HEK293 (cell line): ENCODE data around the gene GPR162.

Experiments used
- CTCF ChIA-PET: fragments of 350-600 bp; formaldehyde crosslinking; extraction: SDS; loops from one replicate; lab custom pipeline; 2021; ENCODE audit warnings: antibody characterized with exemption; lab: Yijun Ruan, JAX
- POLR2A ChIA-PET: fragments of 300-600 bp; formaldehyde crosslinking; extraction: SDS; loops from one replicate; lab custom pipeline; 2020; ENCODE audit warnings: antibody characterized with exemption, inconsistent platforms; lab: Yijun Ruan, JAX
- H3K27ac ChIP-seq: fragments of 200-500 bp; sonication (Bioruptor generic); 2 replicates; pipeline ENCODE4 v1.5.1; 2014; ENCODE audit warnings: low read depth, low read length, control low read depth, inconsistent platforms; ENCODE audit errors: extremely low read depth
- H3K36me3 ChIP-seq, 2 experiments: fragments of 200-500 bp in 1 of 2; sonication (Bioruptor generic) in 1 of 2; 1 replicate in 1 of 2; 2 replicates in 1 of 2; pipeline ENCODE4 v1.5.1; 2014 to 2017; ENCODE audit warnings: inconsistent platforms in 2 of 2, low read length in 2 of 2; ENCODE audit not compliant: control insufficient read depth in 2 of 2, insufficient read depth in 1 of 2
- H3K4me1 ChIP-seq: fragments of 200-500 bp; sonication (Bioruptor generic); 2 replicates; pipeline ENCODE4 v1.5.1; 2014; ENCODE audit warnings: mild to moderate bottlenecking, low read length, inconsistent platforms; ENCODE audit not compliant: control insufficient read depth, insufficient read depth
- H3K4me3 ChIP-seq: 2 replicates; pipeline ENCODE4 v1.5.1; 2011; ENCODE audit warnings: low read depth, mild to moderate bottlenecking, control low read depth, low read length, moderate library complexity
- H3K9me3 ChIP-seq: fragments of 200-500 bp; sonication (Bioruptor generic); 2 replicates; pipeline ENCODE4 v1.5.1; 2014; ENCODE audit warnings: low read depth, low read length, inconsistent platforms; ENCODE audit not compliant: control insufficient read depth, insufficient read depth
- GLI2 ChIP-seq: fragments of 450-650 bp; formaldehyde crosslinking; IDR thresholded peaks from 2 replicates; pipeline ENCODE4; 2017; ENCODE audit warnings: missing biosample characterization, missing genetic modification characterization, low read depth, borderline replicate concordance
- GLI4 ChIP-seq: fragments of 450-650 bp; formaldehyde crosslinking; IDR thresholded peaks from 2 replicates; pipeline ENCODE4 v1.5.1; 2016; ENCODE audit warnings: missing biosample characterization, missing genetic modification characterization
- HOXC10 ChIP-seq: sonication (generic); formaldehyde crosslinking; IDR thresholded peaks from 2 replicates; pipeline ENCODE4 v1.8.1; 2023; ENCODE audit warnings: mild to moderate bottlenecking, missing genetic modification reagents
- SP2 ChIP-seq: fragments of 450-650 bp; formaldehyde crosslinking; IDR thresholded peaks from 2 replicates; pipeline ENCODE4 v1.5.1; 2016; ENCODE audit warnings: missing biosample characterization, missing genetic modification characterization
- ZNF16 ChIP-seq: fragments of 450-650 bp; formaldehyde crosslinking; IDR thresholded peaks from 2 replicates; pipeline ENCODE4 v1.5.1; 2016; ENCODE audit warnings: low read depth, missing biosample characterization, missing genetic modification characterization
- ZNF169 ChIP-seq: fragments of 450-650 bp; formaldehyde crosslinking; IDR thresholded peaks from 2 replicates; pipeline ENCODE4 v1.5.1; 2016; ENCODE audit warnings: missing biosample characterization, missing genetic modification characterization
- ZNF292 ChIP-seq: fragments of 450-650 bp; formaldehyde crosslinking; IDR thresholded peaks from 2 replicates; pipeline ENCODE4 v1.5.1; 2016; ENCODE audit warnings: low read depth, missing biosample characterization, missing genetic modification characterization, borderline replicate concordance
- ZNF362 ChIP-seq: fragments of 450-650 bp; formaldehyde crosslinking; IDR thresholded peaks from 2 replicates; pipeline ENCODE4 v1.5.1; 2016; ENCODE audit warnings: missing biosample characterization, missing genetic modification characterization
- ZNF596 ChIP-seq: fragments of 450-650 bp; IDR thresholded peaks from 2 replicates; pipeline ENCODE4 v1.5.0; 2018; ENCODE audit warnings: missing biosample characterization, mild to moderate bottlenecking, missing genetic modification characterization, moderate library complexity
- ZNF600 ChIP-seq: fragments of 450-650 bp; formaldehyde crosslinking; IDR thresholded peaks from 2 replicates; pipeline ENCODE4 v1.5.1; 2016; ENCODE audit warnings: missing biosample characterization, missing genetic modification characterization
- ZNF639 ChIP-seq: fragments of 450-650 bp; formaldehyde crosslinking; IDR thresholded peaks from 2 replicates; pipeline ENCODE4 v1.5.1; 2016; ENCODE audit warnings: missing biosample characterization, missing genetic modification characterization
- ZSCAN5A ChIP-seq: fragments of 450-650 bp; formaldehyde crosslinking; IDR thresholded peaks from 2 replicates; pipeline ENCODE4 v1.5.1; 2016; ENCODE audit warnings: missing biosample characterization, missing genetic modification characterization
- TF ChIP-seq, protein P1 (sequence below): fragments of 450-650 bp; formaldehyde crosslinking; IDR thresholded peaks from 2 replicates; pipeline ENCODE4 v1.5.1; 2016; ENCODE audit warnings: missing biosample characterization, missing genetic modification characterization
- TF ChIP-seq, protein P2 (sequence below): fragments of 450-650 bp; formaldehyde crosslinking; IDR thresholded peaks from 2 replicates; pipeline ENCODE4 v1.5.1; 2016; ENCODE audit warnings: missing biosample characterization, missing genetic modification characterization
- TF ChIP-seq, protein P3 (sequence below): fragments of 450-650 bp; formaldehyde crosslinking; IDR thresholded peaks from 2 replicates; pipeline ENCODE4 v1.5.1; 2016; ENCODE audit warnings: missing biosample characterization, missing genetic modification characterization
- TF ChIP-seq, protein P4 (sequence below): fragments of 450-650 bp; formaldehyde crosslinking; IDR thresholded peaks from 2 replicates; pipeline ENCODE4 v1.5.1; 2016; ENCODE audit warnings: missing biosample characterization, missing genetic modification characterization
- TF ChIP-seq, protein P5 (sequence below): sonication (generic); formaldehyde crosslinking; IDR thresholded peaks from 2 replicates; pipeline ENCODE4 v1.8.1; 2022; ENCODE audit warnings: mild to moderate bottlenecking, moderate library complexity, missing genetic modification reagents

Gene GPR162

GRCh38 chr12:6823182-6824084 is 1.8 kb downstream of the GPR162 start (continued):
- TF ChIP-seq ZSCAN5A (no peak), ZNF596 (tag by site-specific recombination) (no peak), ZNF362 (no peak), ZNF292 (no peak), SP2 (tag by site-specific recombination) (0 out of 2 replicates have a peak, but pooled peaks have one; percentile 10), GLI4 (tag by site-specific recombination) (no peak), ZNF639 (tag by site-specific recombination) (no peak)
- TF ChIP-seq, protein P1, sequence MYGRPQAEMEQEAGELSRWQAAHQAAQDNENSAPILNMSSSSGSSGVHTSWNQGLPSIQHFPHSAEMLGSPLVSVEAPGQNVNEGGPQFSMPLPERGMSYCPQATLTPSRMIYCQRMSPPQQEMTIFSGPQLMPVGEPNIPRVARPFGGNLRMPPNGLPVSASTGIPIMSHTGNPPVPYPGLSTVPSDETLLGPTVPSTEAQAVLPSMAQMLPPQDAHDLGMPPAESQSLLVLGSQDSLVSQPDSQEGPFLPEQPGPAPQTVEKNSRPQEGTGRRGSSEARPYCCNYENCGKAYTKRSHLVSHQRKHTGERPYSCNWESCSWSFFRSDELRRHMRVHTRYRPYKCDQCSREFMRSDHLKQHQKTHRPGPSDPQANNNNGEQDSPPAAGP (tag by site-specific recombination), result no peak

DNA sequence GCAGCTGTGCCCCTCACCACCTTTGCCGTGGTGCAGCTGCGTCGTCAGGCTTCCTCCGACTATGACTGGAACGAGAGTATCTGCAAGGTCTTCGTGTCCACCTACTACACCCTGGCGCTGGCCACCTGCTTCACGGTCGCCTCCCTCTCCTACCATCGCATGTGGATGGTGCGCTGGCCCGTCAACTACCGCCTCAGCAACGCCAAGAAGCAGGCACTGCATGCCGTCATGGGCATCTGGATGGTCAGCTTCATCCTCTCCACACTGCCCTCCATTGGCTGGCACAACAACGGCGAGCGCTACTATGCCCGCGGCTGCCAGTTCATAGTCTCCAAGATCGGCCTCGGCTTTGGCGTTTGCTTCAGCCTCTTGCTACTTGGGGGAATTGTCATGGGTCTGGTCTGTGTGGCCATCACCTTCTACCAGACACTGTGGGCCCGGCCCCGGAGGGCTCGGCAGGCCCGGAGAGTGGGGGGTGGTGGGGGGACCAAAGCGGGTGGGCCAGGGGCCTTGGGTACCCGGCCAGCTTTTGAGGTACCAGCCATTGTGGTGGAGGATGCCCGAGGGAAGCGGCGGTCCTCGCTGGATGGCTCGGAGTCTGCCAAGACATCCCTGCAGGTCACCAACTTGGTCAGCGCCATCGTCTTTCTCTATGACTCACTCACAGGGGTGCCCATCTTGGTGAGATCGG is 2.6 kb downstream of the GPR162 start:
- no peak overlapping the region for H3K4me3 ChIP-seq
- H3K4me1 ChIP-seq, result peaks cover 6% of the 10 kb centered on the region; the same call in 1 of the 2 replicates
- peaks cover 0 to 3% of the 10 kb centered on the region in 2 experiments; a peak in 1 of 3 replicates for H3K36me3 ChIP-seq
- ChIA-PET POLR2A (no interaction called here), CTCF (interaction anchor here (0.6 to 8.1 kb wide), 17 partner anchors 10 to 270 kb away, joined by 3 to 116 read pairs (median 4); partner anchors contain the start of genes LAG3, MLF2, PTMS and ZNF384)
- no peak overlapping the region for H3K27ac ChIP-seq
- H3K9me3 ChIP-seq, result no peaks in the 10 kb centered on the region
- TF ChIP-seq, protein P2, sequence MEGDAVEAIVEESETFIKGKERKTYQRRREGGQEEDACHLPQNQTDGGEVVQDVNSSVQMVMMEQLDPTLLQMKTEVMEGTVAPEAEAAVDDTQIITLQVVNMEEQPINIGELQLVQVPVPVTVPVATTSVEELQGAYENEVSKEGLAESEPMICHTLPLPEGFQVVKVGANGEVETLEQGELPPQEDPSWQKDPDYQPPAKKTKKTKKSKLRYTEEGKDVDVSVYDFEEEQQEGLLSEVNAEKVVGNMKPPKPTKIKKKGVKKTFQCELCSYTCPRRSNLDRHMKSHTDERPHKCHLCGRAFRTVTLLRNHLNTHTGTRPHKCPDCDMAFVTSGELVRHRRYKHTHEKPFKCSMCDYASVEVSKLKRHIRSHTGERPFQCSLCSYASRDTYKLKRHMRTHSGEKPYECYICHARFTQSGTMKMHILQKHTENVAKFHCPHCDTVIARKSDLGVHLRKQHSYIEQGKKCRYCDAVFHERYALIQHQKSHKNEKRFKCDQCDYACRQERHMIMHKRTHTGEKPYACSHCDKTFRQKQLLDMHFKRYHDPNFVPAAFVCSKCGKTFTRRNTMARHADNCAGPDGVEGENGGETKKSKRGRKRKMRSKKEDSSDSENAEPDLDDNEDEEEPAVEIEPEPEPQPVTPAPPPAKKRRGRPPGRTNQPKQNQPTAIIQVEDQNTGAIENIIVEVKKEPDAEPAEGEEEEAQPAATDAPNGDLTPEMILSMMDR (tag by site-specific recombination), result 0 out of 2 replicates have a peak, but pooled peaks have one; percentile 22
- TF ChIP-seq, protein P3, sequence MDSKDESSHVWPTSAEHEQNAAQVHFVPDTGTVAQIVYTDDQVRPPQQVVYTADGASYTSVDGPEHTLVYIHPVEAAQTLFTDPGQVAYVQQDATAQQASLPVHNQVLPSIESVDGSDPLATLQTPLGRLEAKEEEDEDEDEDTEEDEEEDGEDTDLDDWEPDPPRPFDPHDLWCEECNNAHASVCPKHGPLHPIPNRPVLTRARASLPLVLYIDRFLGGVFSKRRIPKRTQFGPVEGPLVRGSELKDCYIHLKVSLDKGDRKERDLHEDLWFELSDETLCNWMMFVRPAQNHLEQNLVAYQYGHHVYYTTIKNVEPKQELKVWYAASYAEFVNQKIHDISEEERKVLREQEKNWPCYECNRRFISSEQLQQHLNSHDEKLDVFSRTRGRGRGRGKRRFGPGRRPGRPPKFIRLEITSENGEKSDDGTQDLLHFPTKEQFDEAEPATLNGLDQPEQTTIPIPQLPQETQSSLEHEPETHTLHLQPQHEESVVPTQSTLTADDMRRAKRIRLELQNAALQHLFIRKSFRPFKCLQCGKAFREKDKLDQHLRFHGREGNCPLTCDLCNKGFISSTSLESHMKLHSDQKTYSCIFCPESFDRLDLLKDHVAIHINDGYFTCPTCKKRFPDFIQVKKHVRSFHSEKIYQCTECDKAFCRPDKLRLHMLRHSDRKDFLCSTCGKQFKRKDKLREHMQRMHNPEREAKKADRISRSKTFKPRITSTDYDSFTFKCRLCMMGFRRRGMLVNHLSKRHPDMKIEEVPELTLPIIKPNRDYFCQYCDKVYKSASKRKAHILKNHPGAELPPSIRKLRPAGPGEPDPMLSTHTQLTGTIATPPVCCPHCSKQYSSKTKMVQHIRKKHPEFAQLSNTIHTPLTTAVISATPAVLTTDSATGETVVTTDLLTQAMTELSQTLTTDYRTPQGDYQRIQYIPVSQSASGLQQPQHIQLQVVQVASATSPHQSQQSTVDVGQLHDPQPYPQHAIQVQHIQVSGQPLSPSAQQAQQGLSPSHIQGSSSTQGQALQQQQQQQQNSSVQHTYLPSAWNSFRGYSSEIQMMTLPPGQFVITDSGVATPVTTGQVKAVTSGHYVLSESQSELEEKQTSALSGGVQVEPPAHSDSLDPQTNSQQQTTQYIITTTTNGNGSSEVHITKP, result no peak
- TF ChIP-seq HOXC10 (no peak), ZNF362 (no peak), ZNF16 (tag by site-specific recombination) (no peak), ZNF600 (tag by site-specific recombination) (0 out of 2 replicates have a peak, but pooled peaks have one; percentile 18), ZNF169 (tag by site-specific recombination) (no peak), GLI2 (tag by site-specific recombination) (no peak)
- TF ChIP-seq, protein P4, sequence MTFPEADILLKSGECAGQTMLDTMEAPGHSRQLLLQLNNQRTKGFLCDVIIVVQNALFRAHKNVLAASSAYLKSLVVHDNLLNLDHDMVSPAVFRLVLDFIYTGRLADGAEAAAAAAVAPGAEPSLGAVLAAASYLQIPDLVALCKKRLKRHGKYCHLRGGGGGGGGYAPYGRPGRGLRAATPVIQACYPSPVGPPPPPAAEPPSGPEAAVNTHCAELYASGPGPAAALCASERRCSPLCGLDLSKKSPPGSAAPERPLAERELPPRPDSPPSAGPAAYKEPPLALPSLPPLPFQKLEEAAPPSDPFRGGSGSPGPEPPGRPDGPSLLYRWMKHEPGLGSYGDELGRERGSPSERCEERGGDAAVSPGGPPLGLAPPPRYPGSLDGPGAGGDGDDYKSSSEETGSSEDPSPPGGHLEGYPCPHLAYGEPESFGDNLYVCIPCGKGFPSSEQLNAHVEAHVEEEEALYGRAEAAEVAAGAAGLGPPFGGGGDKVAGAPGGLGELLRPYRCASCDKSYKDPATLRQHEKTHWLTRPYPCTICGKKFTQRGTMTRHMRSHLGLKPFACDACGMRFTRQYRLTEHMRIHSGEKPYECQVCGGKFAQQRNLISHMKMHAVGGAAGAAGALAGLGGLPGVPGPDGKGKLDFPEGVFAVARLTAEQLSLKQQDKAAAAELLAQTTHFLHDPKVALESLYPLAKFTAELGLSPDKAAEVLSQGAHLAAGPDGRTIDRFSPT (tag by site-specific recombination), result 0 out of 2 replicates have a peak, but pooled peaks have one; percentile 26
- TF ChIP-seq, protein P5, sequence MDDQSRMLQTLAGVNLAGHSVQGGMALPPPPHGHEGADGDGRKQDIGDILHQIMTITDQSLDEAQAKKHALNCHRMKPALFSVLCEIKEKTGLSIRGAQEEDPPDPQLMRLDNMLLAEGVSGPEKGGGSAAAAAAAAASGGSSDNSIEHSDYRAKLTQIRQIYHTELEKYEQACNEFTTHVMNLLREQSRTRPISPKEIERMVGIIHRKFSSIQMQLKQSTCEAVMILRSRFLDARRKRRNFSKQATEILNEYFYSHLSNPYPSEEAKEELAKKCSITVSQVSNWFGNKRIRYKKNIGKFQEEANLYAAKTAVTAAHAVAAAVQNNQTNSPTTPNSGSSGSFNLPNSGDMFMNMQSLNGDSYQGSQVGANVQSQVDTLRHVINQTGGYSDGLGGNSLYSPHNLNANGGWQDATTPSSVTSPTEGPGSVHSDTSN (CRISPR knock-in tag), result no peak
